NCI-H748 treated with DMSO at 0.1 percent for 48 hours (cell line): ENCODE results near the gene SHANK3.
"Not testable (repeated sequence)": the region's sequence is repeated elsewhere in the genome, so short reads cannot be mapped to it uniquely, and the experiment has no call there.

ENCODE experiments used
- DNase-seq: peaks from one replicate; lab custom pipeline; 2025; lab: John Stamatoyannopoulos, UW

Gene SHANK3

DNA sequence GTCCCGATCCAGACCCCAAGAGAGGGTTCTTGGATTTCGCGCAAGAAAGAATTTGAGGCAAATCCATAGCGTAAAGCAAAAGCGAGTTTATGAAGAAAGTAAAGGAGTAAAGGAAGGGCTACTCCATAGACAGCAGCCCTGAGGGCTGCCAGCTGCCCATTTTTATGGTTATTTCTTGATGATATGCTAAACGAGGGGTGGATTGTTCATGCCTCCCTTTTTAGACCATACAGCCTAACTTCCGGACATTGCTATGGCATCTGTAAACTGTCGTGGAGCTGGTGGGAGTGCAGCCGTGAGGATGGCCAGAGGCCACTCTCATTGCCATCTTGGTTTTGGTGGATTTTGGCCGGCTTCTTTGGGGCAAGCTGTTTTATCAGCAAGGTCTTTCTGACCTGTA, 19.4 kb upstream of the SHANK3 start:
- no peak for DNase-seq

DNA sequence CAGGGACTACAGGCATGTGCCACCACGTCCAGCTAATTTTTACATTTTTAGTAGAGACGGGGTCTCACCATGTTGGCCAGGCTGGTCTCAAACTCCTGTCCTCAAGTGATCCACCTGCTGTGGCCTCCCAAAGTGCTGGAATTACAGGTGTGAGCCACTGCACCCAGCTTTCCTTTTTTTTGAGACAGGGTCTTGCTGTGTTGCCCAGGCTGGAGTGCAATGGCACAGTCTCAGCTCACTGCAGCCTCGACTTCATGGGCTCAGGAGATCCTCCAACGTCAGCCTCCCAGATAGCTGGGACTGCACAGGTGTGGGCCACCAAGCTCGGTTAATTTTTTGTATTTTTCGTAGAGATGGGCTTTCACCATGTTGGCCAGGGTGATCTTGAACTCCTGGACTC, 18.0 kb upstream of the SHANK3 start:
- DNase-seq: not testable (repeated sequence)

DNA sequence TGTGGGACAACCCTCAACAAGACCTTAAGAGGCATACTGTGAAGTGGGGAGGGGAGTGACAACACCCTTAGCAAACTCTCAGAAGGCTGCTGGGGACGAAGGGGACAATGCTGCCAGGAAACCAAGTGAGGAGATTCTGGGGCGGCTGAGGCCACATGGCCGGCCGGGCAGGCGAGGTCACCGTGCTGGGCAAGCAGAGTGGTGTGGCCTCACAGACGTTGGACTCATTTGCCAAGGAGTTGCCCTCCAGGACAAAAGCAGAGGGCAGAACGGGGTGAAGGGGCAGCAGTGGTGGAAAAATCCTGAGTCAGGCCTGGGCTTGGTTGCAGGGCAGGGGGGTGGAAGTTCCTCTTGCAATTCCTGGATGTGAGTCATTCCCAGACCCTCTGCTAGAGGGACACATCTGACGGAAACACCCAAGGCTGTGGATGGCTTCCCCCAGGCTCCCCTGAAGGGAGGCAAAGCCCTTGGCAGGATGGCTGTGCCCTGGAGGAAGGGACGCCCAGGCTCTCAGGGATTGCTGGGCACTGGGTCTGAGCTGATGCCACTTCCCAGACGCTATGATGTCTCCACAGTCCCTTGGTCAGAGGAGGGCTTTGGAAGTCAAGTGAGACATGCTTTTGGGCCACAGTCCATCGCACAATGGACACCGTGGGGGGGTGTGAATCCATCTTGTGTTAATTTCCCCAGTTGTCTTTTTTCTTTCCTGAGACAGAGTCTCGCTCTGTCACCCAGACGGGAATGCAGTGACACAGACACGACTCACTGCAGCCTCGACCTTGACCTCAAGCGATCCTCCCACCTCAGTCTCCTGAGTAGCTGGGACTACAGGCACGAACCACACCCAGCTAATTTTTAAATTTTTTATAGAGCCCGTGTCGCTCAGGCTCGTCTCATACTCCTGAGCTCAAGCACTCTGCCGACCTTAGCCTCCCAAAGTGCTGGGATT, 16.2 kb upstream of the SHANK3 start:
- DNase-seq: no peak

DNA sequence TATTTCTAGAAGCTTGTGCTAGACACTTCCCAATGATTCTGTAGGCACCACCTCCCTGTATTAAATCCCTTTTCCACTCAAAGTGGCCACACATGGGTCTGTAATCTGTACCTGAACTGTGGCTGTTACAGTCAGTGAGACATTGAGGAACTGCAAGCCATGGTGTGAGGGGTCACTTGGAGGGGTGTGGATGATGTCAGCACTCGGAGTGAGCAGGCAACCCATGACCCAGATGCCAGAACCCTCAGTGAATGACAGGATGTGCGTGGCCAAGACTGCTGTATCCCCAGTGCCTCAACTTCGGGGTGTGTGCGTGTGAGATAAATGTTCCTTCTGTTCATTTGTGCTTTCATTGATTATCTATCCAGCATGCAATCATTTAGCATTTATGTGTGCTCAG, 14.7 kb upstream of the SHANK3 start:
- no peak for DNase-seq

DNA sequence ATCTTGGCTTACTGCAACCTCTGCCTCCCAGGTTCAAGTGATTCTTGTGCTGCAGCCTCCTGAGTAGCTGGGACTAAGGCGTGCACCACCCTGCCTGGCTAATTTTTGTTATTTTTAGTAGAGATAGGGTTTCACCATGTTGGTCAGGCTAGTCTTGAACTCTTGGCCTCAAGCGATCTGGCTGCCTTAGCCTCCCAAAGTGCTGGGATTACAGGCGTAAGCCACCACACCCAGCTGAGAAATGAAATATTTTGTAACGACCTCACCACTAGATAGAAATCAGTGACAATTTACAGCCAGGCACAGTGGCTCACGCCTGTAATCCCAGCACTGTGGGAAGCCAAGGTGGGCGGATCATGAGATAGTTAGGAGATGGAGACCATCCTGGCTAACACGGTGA, 12.9 kb upstream of the SHANK3 start:
- not testable (repeated sequence) for DNase-seq

DNA sequence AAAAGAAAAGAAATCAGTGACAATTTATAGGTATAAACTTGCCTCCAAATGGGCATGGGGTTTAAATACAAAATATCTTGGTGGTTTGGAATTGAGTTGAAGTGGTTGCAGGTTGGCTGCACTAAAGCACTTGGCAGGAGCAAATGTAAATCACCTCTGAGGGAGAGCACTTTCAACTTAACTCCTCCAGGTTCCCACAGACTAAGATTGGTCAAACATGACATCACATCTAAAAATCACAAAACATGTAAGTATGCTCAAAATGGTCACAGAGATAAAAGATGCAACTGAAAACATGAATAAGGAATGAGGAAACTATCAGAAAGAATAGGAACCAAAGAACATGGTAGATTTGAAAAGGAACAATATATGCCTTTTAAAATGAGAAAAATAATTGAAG, 12.3 kb upstream of the SHANK3 start:
- no peak for DNase-seq

DNA sequence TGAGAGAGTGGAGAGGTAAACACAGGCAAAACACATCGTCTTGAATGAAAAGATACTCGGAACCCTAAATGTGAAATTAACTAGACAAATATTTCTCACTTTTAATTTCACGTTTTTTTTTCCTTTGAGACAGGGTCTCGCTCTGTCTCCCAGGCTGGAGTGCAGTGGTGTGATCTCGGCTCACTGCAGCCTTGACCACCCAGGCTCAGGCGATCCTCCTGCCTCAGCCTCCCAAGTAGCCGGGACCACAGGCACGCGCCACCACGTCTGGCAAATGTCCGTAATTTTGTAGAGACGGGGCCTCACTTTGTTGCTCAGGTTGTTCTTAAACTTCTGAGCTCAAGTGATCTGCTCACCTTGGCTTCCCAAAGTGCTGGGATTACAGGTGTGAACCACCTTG, 7.4 kb upstream of the SHANK3 start:
- DNase-seq: no peak

DNA sequence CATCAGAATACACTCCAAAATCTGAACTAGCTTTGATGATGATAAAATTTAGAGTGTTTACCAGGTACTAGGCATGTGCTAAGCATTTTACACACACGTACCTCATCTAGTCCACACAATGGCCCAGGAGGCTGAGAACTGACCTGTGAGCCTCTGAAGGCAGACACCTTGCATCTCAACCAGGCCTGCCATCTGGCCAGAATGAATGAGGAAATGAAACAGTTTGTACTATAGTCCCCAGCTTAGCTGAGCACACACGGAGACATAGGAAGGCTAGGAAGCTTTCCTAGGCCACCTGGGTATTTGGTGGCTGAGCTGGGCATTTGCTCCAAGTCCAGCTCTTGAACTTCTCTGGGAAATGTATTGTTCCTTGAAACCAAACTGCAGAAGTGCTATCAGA, 6.9 kb upstream of the SHANK3 start:
- no peak for DNase-seq

DNA sequence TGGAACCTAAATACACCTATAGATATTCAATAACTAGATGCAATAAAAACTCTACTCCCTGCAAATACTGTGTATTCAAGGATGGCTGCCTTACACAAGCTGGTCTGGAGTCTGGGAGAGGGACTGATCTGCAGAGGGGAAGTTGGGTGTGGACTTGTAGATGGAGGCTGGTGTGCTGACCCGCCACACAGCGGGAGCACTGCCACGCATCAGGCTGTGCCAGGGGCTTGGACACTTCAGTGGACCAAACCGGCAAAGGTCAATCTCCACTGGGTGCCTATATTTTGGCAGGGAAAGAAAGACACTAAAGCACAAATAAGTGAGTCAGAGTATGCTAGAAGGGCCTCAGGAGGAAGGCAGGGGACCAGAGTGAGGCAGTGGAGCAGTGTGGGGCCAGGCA, 2.1 kb upstream of the SHANK3 start:
- DNase-seq: no peak

DNA sequence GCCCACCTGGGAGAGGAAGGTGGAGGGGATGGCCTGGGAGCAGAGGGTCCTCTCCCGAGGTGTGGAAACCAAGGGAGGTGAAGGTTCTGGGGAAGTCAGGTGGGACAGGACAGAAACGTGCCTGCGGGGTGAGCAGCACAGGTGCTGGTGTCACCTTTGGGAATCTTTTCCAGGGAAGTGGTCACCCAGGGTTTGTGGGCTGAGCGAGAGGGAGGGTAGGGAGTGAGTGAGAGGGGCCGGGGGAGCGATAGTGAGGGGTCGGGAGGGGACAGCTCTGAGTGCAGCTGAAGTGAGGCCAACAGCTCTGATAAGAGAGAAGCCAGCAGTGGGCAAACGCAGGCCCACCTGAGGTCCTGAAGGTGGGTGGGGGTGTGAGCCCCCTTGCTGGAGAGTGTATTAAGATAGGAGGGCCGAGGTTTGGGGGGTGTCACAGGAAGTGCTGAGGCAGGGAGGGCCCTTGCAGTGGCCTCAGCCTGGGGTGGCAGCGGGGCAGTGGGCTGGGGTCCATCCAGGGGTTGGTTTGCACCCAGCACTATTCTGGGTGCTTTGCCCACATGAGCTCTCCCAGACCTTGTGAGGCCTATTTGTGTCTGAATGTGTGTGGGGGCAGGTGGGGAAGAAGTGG, 1.6 kb upstream of the SHANK3 start:
- DNase-seq: no peak

DNA sequence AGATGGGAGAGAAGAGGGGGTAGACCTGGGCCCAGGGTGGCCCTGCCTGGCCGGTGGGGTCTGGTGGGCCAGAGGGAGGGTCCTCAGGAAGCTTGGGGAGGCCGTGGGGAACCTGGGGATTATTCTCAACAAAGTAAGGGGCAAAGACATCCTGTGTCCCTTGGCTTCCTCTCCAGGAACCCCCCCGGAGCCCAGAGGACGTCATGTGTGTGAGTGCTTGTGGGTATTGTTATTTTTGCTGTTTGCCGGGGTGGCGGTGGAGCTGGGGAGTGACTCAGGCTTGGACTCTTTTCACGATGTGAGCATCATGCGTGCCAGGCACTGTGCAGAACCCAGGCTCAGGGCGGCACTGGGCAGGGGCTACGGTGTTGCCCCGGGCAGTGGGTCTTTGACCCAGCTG, 982 bp upstream of the SHANK3 start:
- no peak for DNase-seq

DNA sequence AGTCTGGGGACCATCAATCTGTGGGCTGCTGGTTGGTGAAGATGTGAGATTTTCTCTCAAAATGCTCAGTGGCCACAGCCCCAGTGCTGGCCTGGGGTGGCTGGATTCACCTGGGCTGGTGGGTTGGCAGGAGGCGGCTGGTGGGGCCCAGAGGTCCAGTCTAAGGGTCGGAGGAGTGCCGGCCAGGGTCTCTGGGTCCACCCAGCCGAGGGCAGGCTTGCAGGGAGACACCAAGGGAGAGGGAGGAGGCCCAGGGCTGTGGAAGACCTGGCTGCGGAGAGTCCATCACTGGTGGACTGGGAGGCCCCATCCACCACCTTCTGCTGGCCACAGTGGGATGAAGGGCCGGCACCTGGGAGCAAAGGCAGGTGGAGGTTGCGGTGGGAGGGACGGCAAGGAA, 582 bp upstream of the SHANK3 start:
- DNase-seq: no peak

DNA sequence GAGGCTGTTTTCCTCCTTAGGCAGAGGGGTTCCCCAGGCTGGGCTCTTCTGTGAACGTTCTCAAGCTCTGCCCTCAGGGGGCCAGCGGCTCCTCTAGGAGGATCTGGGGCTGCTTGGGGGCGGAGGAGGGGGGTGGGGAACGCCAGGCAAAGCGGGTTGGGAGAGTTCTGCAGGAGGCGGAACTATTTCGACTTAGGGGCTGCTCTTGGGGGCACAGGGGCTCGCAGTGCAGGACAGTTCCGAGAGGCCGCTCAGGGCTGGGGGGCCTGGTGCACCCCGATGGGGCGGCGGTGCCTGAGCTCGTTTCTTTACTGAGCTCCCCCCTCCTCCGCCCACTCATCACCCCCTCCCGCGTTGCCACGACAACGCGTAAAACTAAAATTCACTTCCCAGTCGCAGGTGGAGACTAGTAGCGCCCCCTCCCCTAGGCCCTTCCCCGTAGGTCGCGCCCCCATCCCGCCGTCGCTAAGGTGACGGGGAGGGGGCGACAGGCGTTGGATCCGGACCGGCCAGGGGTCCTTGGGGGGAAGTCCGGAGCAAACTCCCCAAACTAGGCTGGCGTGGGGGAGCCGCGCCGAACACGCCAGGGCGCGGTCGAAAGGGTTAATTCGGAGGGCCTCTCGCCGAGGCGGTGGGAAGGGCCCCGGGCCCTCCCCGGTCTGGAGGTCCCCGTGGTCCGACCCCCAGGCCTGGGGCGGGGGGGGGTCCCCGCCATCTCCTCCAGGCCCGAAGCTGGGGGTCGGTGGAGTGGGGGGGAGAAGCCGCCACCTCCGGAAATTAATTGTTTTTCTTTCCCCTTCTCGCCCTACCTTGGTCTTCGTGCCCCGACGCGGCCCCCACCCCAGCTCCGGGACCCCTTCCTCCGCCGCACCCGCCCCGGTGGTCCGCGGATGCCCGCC, 857 bp downstream of the SHANK3 start:
- DNase-seq: peak; percentile 3

DNA sequence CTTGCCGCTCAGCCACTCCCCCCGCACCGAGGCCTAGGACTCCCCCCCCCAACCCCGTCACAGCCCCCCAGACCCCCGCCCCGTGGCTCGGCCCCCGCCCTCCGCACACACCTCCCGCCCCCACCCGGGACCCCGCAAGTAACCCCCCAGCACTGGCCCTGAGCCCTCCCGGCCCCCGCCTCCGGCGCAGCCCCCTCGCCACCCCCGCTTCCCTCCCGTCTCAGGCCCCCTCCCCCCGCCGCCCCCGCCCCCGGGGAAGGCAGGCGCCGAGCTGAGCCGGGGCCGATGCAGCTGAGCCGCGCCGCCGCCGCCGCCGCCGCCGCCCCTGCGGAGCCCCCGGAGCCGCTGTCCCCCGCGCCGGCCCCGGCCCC, 1.5 kb downstream of the SHANK3 start:
- DNase-seq: no peak

DNA sequence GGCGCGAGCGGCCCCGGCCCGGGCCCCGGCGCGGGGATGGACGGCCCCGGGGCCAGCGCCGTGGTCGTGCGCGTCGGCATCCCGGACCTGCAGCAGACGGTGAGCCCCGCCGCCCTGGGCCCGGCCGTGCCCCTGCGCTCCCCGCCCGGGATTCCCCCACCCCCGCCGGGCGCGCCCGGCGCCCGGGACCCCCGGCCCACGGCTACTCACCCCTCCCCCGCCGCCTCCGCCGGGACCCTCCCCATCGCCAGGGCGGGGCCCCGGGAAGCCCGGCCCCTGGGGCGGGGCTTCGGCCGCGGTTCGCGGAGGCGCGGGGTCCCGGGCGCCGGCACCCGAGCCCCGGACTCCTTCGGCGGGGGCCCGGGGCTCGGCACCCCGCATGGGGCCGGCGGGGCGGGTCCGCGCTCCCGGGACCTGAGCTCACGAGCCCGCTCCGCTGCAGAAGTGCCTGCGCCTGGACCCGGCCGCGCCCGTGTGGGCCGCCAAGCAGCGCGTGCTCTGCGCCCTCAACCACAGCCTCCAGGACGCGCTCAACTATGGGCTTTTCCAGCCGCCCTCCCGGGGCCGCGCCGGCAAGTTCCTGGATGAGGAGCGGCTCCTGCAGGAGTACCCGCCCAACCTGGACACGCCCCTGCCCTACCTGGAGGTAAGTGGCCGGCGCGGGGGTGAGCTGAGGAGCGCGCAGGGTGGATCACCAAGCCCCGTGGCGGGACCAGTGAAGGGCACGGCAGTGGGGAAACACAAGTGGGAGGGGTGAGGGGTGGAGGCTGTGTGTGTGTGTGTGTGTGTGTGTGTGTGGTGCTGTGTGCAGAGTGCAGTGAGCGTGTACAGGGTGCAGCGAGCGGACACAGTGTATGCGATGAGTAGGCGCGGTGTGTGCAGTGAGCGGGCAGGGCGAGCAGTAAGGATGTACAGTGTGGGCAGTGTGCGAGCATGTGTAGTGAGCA, 2.3 kb downstream of the SHANK3 start:
- DNase-seq: peak; percentile 68

DNA sequence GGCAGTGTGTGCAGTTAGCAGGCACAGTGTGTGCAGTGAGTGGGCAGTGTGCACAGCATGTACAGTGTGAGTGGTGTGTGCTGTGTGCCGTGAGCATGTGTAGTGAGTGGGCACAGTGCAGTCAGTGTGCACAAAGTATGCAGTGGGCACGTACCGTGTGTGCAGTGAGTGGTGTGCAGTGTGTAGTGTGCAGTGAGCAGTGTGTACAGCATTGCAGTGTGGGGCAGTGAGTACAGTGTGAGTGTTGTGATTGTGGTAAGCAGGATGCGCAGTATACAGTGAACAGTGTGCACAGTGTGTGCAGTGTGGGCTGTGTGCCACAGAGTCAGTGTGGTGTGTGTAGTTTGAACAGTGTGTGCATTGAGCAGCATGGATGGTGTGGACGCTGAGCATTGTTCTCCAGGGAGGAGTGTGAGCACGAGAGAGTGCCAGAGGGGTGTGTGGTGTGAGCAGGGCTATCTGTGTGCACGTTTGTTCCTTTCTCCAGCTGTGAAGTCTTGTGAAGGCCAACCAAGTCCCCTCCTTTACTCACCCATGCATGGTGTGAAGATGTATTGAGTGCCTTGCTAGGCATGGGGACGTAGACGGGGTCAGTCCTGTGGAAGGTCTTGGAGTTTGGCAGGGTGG, 3.0 kb downstream of the SHANK3 start:
- DNase-seq: no peak

DNA sequence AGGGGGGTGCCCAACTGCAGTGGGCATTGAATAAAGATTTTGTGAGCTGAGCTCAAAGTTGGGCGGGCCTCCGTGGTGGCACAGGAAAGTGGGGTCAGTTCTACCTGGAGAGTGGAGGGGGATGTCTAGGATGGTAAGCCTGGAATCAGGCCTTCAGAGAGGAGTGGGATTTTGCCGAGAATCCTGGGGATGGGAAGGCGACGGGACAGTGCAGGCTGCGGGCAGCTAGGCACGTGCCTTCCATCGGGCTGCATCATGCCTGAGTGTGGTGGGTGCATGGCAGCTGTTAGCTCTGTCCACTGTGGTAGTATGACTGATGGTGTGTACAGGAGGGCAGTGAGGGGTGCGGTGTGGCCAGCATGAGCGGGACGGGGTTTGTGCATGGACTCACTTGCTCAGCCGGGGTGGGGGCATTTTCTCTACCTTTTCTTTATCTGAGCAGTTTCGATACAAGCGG, 3.6 kb downstream of the SHANK3 start:
- DNase-seq: no peak

DNA sequence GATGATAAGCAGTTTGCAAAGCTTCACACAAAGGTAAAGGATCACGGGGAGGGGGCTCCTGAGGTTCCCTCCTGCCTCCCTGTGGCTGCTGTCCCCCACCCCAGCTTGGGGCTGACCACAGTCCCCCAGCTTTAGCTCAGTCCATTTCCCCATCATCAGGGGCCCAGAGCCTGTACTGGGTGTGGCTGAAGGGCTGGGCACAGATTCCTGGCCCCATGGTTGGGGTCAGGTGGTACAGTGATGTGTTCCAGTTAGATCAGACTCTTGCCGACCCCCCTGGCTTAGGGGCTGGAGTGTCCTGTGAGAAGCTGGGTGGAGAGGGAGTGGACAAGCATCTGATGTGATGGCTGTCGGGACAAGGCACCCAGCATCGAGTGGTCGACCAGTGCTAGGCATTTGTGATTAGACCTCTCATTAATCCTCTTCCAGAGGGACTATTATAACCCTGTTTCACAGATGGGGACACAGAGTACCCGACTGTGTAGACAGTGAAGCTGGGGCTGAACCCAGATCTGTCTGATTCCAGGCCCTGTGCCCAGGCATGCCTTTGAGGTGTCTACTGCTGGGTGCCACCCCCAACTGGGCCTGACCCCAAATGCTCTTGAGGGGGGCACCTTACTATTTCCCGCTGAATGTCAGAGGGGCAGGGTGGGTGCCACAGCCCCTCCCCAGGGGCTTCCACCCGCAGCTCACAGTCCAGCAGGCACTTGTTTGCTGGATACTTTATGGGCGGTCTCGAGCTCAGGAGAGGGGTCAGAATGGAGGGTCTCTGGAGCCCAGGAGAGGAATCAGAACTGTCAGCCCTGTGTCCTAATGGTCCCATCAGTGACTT, 4.3 kb downstream of the SHANK3 start:
- no peak for DNase-seq

DNA sequence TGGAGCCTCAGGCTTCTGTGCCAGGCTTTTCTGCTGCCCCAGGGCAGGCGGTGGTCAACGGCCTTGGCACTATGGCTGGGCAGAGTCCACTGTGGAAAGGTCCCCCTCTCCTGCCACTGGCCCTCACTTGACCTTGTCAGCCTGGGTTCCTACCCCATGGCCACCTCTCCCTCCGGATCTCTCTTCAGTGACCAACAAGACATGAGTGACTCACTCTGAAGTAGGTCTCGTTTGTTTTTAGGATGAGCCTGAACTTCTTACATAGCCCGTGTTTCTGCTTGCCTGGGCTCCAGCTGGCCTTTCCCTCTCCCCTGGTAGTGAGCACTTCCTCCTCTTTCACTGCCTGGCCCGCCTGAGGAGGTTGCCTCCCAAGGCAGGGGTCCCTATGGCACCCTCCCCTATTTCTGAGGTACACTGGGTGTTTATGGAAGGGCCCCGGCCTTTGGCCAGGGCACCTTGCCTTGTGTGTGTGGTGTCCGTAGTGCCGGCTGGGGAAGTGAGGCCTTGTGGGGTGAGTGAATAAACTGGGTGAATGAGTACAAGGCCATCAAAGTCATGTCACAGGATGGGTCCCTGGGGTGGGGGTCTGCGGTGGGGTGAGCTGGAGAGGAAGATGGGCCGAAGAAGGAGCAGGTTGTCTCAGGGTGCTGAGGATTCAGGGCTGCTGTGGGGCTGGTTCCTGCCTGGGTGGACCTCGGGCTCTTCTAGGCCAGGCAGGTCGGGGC, 5.0 kb downstream of the SHANK3 start:
- DNase-seq: no peak
